Brain pericyte (primary cell): ENCODE measurements around the gene TRAF3IP1.
"Not testable (repeated sequence)": the region's sequence is repeated elsewhere in the genome, so short reads cannot be mapped to it uniquely, and the experiment has no call there.

Experiments
- DNase-seq: peaks from one replicate; pipeline ENCODE4 v3.0.0-alpha.2; 2012; ENCODE audit warnings: low read depth, low spot score

Gene TRAF3IP1, protein sequence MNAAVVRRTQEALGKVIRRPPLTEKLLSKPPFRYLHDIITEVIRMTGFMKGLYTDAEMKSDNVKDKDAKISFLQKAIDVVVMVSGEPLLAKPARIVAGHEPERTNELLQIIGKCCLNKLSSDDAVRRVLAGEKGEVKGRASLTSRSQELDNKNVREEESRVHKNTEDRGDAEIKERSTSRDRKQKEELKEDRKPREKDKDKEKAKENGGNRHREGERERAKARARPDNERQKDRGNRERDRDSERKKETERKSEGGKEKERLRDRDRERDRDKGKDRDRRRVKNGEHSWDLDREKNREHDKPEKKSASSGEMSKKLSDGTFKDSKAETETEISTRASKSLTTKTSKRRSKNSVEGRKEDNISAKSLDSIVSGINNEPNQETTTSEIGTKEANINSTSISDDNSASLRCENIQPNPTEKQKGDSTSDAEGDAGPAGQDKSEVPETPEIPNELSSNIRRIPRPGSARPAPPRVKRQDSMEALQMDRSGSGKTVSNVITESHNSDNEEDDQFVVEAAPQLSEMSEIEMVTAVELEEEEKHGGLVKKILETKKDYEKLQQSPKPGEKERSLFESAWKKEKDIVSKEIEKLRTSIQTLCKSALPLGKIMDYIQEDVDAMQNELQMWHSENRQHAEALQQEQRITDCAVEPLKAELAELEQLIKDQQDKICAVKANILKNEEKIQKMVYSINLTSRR

GRCh38 chr2:238320246-238320647 lies at the start of gene TRAF3IP1:
Gene TRAF3IP1, plus strand, starts transcription at chr2:238320518. Its CDS starts 145 bp downstream, at chr2:238320663.
- DNase-seq, result peak; percentile 58

DNA sequence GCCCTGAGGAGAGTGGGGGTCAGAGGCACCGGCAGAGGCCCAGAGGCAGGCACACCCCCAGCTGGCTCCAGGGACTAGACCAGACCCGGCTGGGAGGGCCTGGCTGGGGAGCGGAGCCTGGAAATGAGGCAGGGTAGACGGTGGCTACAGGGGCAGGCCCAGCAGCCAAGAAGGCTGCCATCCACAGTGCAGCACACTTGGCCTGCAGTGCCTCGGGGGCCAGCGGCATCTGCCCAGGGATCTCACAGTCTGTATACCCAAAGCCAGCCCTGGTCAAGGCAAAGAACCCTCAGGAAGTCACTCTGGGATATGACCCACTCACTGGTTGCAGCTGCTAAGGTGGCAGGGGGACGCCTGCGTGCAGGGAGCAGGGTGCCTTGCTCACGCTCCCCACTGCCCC lies 49.7 kb upstream of the TRAF3IP1 start:
- no peak for DNase-seq

GRCh38 chr2:238271061-238271554 lies 49.2 kb upstream of the TRAF3IP1 start:
- no peak for DNase-seq

DNA sequence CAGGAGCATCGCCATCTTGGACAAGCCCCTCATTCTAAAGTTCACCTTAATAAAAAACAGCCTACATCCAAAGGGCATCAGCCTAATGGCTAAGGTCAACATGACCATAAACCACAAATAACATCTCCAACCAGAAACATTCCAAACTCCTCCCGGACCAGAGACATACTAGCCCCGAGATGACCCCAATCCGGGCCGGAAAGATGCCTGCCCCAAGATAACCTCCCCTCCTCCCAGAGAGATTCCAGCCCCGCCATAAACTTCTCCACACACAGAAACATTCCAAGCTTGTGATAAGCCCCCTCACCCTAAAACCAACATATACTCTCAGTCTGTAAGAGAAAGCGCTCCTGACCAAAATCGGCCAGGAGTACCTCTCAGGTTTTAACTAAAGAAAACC lies 48.6 kb upstream of the TRAF3IP1 start:
- not testable (repeated sequence) for DNase-seq

GRCh38 chr2:238272156-238272555 lies 48.2 kb upstream of the TRAF3IP1 start:
- no peak for DNase-seq

DNA sequence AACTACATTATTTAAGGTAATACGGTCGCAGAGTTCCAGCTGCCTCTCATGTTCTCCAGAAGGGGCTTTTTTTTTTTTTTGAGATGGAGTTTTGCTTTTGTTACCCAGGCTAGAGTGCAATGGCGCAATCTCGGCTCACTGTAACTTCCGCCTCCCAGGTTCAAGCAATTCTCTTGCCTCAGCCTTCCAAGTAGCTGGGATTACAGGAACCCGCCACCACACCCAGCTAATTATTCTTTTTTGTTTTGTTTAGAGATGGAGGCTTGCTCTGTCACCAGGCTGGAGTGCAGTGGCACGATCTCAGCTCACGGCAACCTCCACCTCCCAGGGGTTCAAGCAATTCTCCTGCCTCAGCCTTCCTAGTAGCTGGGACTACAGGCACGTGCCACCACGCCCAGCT lies 46.9 kb upstream of the TRAF3IP1 start:
- not testable (repeated sequence) for DNase-seq

DNA sequence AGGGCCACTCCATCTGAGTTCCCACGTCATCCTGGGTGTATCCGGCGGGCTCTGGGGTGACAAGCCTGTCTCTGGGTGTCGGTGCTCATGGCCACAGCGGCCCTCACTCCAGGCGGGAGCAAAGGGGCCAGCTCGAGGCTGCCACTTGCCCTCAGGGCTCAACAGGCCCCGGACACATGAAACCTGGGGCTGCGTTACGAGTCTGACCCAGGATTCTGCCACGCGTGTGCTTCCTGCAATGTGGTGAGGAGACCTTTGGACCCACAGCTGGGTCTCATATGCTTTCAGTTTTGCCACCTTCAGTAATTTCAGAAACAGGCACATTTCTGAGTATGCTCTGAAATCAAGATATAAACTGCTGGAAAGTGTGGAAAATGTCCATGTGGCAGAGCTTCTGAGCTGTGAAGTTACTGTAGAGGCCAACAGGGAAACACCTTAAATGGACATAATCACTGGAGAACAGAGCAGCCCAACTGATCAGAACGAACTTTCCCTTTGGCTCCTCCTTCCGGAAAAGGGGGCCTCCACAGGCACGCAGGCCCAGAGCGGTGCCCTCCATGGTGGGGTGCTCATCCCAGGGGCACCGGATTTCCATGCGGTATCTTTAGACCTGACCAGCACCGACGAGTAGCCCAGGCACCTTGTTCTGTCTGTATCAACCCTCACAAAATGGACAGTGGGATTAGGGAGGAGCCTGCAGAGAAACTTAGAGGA lies 46.0 kb upstream of the TRAF3IP1 start:
- DNase-seq, result no peak

- no peak for DNase-seq
Observed at GRCh38 chr2:238277695-238278094, 42.6 kb upstream of the TRAF3IP1 start.

DNA sequence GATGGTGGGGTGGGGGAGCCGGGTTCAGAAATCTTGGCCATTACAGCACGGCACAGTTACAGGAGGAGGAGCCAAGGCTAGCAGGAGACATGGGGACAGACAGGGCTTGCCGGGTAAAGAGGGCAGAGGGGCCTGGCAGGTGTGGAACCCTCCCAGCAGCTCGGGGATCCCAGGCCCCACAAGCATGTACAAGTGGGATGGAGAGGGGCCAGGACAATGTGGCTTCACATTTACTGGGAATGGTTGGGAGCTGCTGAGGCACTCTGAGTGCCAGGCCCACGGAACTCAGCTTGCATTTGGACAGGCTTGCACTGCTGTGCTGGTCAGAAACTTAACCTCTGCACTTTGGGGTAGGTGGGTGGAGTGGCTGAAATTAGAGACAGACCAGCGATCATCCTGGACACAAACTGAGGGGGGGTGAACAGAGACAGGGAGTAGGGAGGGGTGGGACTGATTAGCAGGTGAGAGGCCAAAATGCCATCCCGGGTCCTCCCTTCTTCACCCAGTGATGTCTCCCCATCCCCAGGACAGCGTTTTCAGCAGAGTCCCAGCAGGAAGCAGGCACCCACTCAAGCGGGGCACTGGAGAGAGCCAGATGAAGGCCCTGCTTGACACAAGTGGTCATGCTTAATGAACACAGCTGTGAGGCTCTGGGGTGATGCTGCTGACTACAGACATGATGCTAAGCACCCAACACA lies 41.5 kb upstream of the TRAF3IP1 start:
- no peak for DNase-seq

- no peak for DNase-seq
Observed at GRCh38 chr2:238279324-238279682, 41.0 kb upstream of the TRAF3IP1 start.

- DNase-seq, result no peak
Observed at GRCh38 chr2:238280083-238280825, 40.1 kb upstream of the TRAF3IP1 start.

GRCh38 chr2:238281826-238282480 lies 38.4 kb upstream of the TRAF3IP1 start:
- DNase-seq, result no peak

GRCh38 chr2:238282861-238283738 lies 37.2 kb upstream of the TRAF3IP1 start:
- DNase-seq, result no peak

DNA sequence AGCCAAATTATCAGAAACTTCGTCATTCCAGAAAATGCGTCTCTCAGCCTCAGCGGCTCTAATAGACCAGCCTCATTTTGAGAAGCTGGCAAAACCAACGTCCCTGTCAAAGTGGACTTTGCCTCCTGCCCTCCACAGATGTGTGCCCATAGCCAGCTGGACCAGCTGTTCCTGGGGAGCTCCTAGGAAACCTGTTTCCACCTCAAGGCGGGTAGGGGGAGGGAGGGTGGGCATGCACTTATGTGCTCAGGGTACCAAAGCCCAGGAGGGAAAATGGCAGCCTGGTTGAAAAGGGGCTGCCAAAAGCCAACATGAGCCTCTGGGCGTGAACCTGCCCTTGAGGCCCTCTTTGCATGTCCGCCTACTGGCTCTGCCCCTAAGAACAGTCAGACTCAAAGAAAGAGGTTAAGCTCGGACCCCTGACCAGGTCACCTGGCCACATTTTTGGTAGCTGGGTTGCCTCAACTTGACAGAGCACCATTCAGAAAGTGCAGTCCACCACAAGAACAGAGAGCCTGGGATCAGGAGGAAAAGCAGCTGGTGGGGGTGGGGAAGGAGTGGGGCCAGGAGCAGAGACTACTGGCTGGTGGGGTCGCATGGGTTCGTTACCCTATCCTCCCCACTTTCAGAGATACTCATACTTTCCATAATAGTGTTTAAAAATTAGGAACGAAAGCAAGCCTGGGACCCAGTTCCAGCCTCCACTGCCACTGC lies 35.4 kb upstream of the TRAF3IP1 start:
- DNase-seq, result no peak

GRCh38 chr2:238285653-238286082 lies 34.6 kb upstream of the TRAF3IP1 start:
- DNase-seq, result peak; percentile 52

DNA sequence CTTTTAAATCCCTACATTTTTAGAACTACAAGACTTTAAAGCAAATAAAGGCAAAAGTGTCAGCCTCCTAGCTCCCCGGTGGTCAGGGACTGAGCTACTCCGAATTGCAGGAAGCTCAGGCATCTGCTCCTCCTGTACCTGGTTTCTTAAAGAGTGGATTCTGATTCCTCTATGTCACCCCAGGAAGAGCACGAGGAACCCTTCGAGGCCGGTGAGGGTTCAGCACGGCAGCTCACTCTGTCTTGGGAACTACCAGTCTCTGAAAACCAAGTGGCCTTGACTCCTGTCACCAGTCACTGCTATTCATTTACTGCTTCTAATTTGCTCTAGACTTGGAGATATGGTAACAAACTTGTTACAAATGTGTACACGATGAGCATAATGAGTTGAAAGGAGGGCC lies 34.2 kb upstream of the TRAF3IP1 start:
- DNase-seq, result no peak

- no peak for DNase-seq
Observed at GRCh38 chr2:238286551-238286950, 33.8 kb upstream of the TRAF3IP1 start.

DNA sequence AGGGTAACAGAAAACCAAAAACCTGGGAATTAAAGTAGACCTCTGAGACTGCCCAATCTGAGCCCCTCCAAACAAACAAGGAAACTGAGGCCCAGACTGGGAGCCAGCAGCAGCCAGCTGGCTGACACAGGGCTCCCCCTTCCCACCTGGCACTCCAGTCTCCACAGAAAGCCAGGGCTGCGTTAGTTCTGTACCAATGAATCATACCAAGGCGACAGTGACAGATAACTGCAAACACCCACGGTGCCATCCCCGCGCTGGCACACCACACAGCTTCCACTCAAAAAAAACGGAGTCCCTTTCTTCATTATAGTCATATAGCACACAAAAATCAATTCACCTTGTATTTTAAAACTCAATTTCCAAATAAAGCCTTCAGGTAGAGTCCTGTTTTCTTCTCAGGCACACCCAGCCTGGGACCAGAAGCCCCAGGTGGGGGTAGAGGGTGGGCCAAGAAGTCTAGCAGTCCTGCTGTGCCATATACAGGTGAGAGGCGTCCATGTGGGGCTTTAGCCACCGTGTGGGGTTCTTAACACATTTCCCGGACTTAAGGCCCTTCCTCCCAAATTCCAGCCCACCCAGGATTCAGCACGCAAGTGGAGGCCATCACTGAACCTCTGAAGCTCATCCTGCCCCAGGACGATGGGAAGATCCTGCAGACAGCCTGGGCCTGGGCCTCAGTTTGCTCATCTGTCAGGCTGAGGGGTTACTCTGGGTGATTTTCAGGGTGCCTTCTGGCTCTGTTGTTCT lies 33.2 kb upstream of the TRAF3IP1 start:
- DNase-seq, result no peak
